CD8-positive, alpha-beta memory T cell (primary cell): Measurements from ENCODE around the gene ATXN3L. TPM values are rescaled to one million over a fixed set of nuclear protein-coding genes. Genes with fewer than 3 reads are reported as not detected.

Source experiments
- CTCF ChIA-PET: fragments of 350-600 bp; sonication (Branson Sonifier 250); formaldehyde crosslinking; loops from one replicate; lab custom pipeline; 2021; ENCODE audit warnings: antibody characterized with exemption; lab: Charles Lee
- POLR2A ChIA-PET: fragments of 350-600 bp; sonication (Branson Sonifier 250); formaldehyde crosslinking; loops from one replicate; lab custom pipeline; 2021; ENCODE audit warnings: antibody characterized with exemption; lab: Charles Lee
- DNase-seq, 5 donors: peaks; one replicate each; pipeline versions ENCODE4 v3.0.0 to v3.0.0-alpha.2; 2020 to 2022; ENCODE audit warnings: mixed read lengths in 1 of 5
- H3K27ac ChIP-seq: one replicate; pipeline ENCODE4 v1.7.0; 2013; ENCODE audit warnings: low read depth, mild to moderate bottlenecking, low read length, moderate library complexity
- H3K27me3 ChIP-seq: 2 replicates; pipeline ENCODE4 v1.7.0; 2013; ENCODE audit warnings: low read length, mild to moderate bottlenecking; ENCODE audit not compliant: insufficient read depth, poor library complexity, severe bottlenecking
- H3K36me3 ChIP-seq: 2 replicates; pipeline ENCODE4 v1.7.0; 2013; ENCODE audit warnings: mild to moderate bottlenecking, low read length, moderate library complexity; ENCODE audit not compliant: insufficient read depth
- H3K4me1 ChIP-seq: 2 replicates; pipeline ENCODE4 v1.7.0; 2013; ENCODE audit warnings: mild to moderate bottlenecking, low read length, moderate library complexity; ENCODE audit not compliant: insufficient read depth
- H3K4me3 ChIP-seq: 2 replicates; pipeline ENCODE4 v1.7.0; 2013; ENCODE audit warnings: mild to moderate bottlenecking, low read length
- H3K9me3 ChIP-seq: 2 replicates; pipeline ENCODE4 v1.7.0; 2013; ENCODE audit warnings: mild to moderate bottlenecking, low read length
- H3K27ac Mint-ChIP-seq, 8 donors: one replicate each; pipeline ENCODE4 v1.8.0; 2020 to 2021; ENCODE audit warnings: mixed read lengths in 8 of 8, mild to moderate bottlenecking in 6 of 8, inconsistent platforms in 3 of 8, moderate library complexity in 3 of 8
- H3K27me3 Mint-ChIP-seq, 2 donors: one replicate each; pipeline ENCODE4 v1.8.0; 2020 to 2021; ENCODE audit warnings: mixed read lengths in 2 of 2, mild to moderate bottlenecking in 1 of 2, moderate library complexity in 1 of 2
- H3K36me3 Mint-ChIP-seq, 3 donors: one replicate each; pipeline ENCODE4 v1.8.0; 2020 to 2021; ENCODE audit warnings: mixed read lengths in 3 of 3, inconsistent platforms in 1 of 3, mild to moderate bottlenecking in 1 of 3
- H3K4me1 Mint-ChIP-seq, 3 donors: one replicate each; pipeline ENCODE4 v1.8.0; 2020 to 2021; ENCODE audit warnings: mixed read lengths in 3 of 3, inconsistent platforms in 1 of 3, mild to moderate bottlenecking in 1 of 3
- H3K4me3 Mint-ChIP-seq, 7 donors: one replicate each; pipeline ENCODE4 v1.8.0; 2020 to 2021; ENCODE audit warnings: mixed read lengths in 7 of 7, mild to moderate bottlenecking in 6 of 7, moderate library complexity in 4 of 7, inconsistent platforms in 2 of 7
- H3K9me3 Mint-ChIP-seq, 5 donors: one replicate each; pipeline ENCODE4 v1.8.0; 2020 to 2022; ENCODE audit warnings: mixed read lengths in 5 of 5, mild to moderate bottlenecking in 3 of 5, moderate library complexity in 2 of 5, inconsistent platforms in 1 of 5
- polyA plus RNA-seq: library from polyadenylated mRNA; unstranded; fragments of 300-500 nt; fragmentation: Illumina TruSeq; gene quantifications from one replicate; pipeline ENCODE4 v1.2.3, GENCODE V29; 2021
- total RNA-seq, 2 experiments: library from RNA; stranded (reverse); gene quantifications; one replicate each; pipeline ENCODE4 v1.2.3, GENCODE V29; 2021

The ATXN3L gene
- total RNA-seq (not detected), polyA plus RNA-seq (not detected)

- Histone ChIP-seq H3K36me3 (no peaks in the 10 kb centered on the region), H3K4me3 (no peak within 1 kb of the TSS), H3K9me3 (no peaks in the 10 kb centered on the region), H3K27me3 (no peaks in the 10 kb centered on the region), H3K4me1 (no peaks in the 10 kb centered on the region), H3K27ac (no peak within 1 kb of the TSS)
- peaks cover 0 to 3% (median 0%) of the 10 kb centered on the region in 3 donors for H3K36me3 Mint-ChIP-seq
- no peak for DNase-seq
- H3K4me1 Mint-ChIP-seq: no peaks in the 10 kb centered on the region
- POLR2A ChIA-PET: no interaction called here
- no peaks in the 10 kb centered on the region for H3K9me3 Mint-ChIP-seq
- no peak within 1 kb of the TSS for H3K4me3 Mint-ChIP-seq
- no peak within 1 kb of the TSS for H3K27ac Mint-ChIP-seq
- H3K27me3 Mint-ChIP-seq: peaks cover 0 to 7% of the 10 kb centered on the region in 2 donors
- CTCF ChIA-PET: no interaction called here
Observed at GRCh38 chrX:13319953-13320352, at the start of gene ATXN3L. Gene ATXN3L (minus strand): TSS chrX:13320053. CDS start chrX:13319934, 119 bp downstream.

- CTCF ChIA-PET: no interaction called here
- Mint-ChIP-seq H3K27ac (no peak overlapping the region), H3K36me3 (no peaks in the 10 kb centered on the region), H3K4me3 (no peak overlapping the region), H3K27me3 (peaks cover 0 to 11% of the 10 kb centered on the region in 2 donors), H3K9me3 (no peaks in the 10 kb centered on the region), H3K4me1 (peaks cover 2 to 8% (median 5%) of the 10 kb centered on the region in 3 donors)
- Histone ChIP-seq H3K9me3 (no peaks in the 10 kb centered on the region), H3K27ac (no peak overlapping the region), H3K4me3 (no peak overlapping the region), H3K36me3 (no peaks in the 10 kb centered on the region), H3K27me3 (no peaks in the 10 kb centered on the region), H3K4me1 (no peaks in the 10 kb centered on the region)
- no peak for DNase-seq
- POLR2A ChIA-PET: no interaction called here
Observed at GRCh38 chrX:13369256-13370030, 49.6 kb upstream of the ATXN3L start.

GRCh38 chrX:13367950-13368349 lies 48.1 kb upstream of the ATXN3L start:
- Histone ChIP-seq H3K27me3 (no peaks in the 10 kb centered on the region), H3K9me3 (no peaks in the 10 kb centered on the region), H3K4me3 (no peak overlapping the region), H3K27ac (no peak overlapping the region), H3K4me1 (no peaks in the 10 kb centered on the region), H3K36me3 (no peaks in the 10 kb centered on the region)
- H3K36me3 Mint-ChIP-seq: no peaks in the 10 kb centered on the region
- H3K4me3 Mint-ChIP-seq: no peak overlapping the region
- no peak for DNase-seq
- peak overlapping the region in 1 of 8 donors; percentile 45 for H3K27ac Mint-ChIP-seq
- ChIA-PET POLR2A (interaction anchor here (0.6 kb wide), 1 partner anchor 60 kb away, joined by 3 read pairs; no protein-coding TSS in a partner anchor), CTCF (no interaction called here)
- H3K9me3 Mint-ChIP-seq: no peaks in the 10 kb centered on the region
- peaks cover 2 to 8% (median 5%) of the 10 kb centered on the region in 3 donors for H3K4me1 Mint-ChIP-seq
- peaks cover 0 to 9% of the 10 kb centered on the region in 2 donors for H3K27me3 Mint-ChIP-seq

- H3K4me1 Mint-ChIP-seq: peaks cover 2 to 8% (median 5%) of the 10 kb centered on the region in 3 donors
- Histone ChIP-seq H3K27me3 (no peaks in the 10 kb centered on the region), H3K4me1 (no peaks in the 10 kb centered on the region), H3K27ac (no peak overlapping the region), H3K9me3 (no peaks in the 10 kb centered on the region), H3K4me3 (no peak overlapping the region), H3K36me3 (no peaks in the 10 kb centered on the region)
- no peak for DNase-seq
- H3K9me3 Mint-ChIP-seq: no peaks in the 10 kb centered on the region
- CTCF ChIA-PET: no interaction called here
- POLR2A ChIA-PET: no interaction called here
- H3K27ac Mint-ChIP-seq: no peak overlapping the region
- H3K36me3 Mint-ChIP-seq: no peaks in the 10 kb centered on the region
- peaks cover 0 to 11% of the 10 kb centered on the region in 2 donors for H3K27me3 Mint-ChIP-seq
- H3K4me3 Mint-ChIP-seq: no peak overlapping the region
Observed at GRCh38 chrX:13366698-13367097, 46.8 kb upstream of the ATXN3L start.

- no peaks in the 10 kb centered on the region for H3K27me3 ChIP-seq
- DNase-seq: no peak
- H3K4me1 ChIP-seq: no peaks in the 10 kb centered on the region
- peaks cover 0 to 11% of the 10 kb centered on the region in 2 donors for H3K27me3 Mint-ChIP-seq
- H3K27ac ChIP-seq: no peak overlapping the region
- no peak overlapping the region for H3K4me3 ChIP-seq
- CTCF ChIA-PET: no interaction called here
- no peak overlapping the region for H3K27ac Mint-ChIP-seq
- POLR2A ChIA-PET: no interaction called here
- H3K9me3 ChIP-seq: no peaks in the 10 kb centered on the region
- H3K9me3 Mint-ChIP-seq: no peaks in the 10 kb centered on the region
- H3K36me3 ChIP-seq: no peaks in the 10 kb centered on the region
- peaks cover 2 to 8% (median 5%) of the 10 kb centered on the region in 3 donors for H3K4me1 Mint-ChIP-seq
- H3K4me3 Mint-ChIP-seq: no peak overlapping the region
- H3K36me3 Mint-ChIP-seq: no peaks in the 10 kb centered on the region
Observed at GRCh38 chrX:13365161-13365560, 45.3 kb upstream of the ATXN3L start.

GRCh38 chrX:13364230-13364857 lies 44.5 kb upstream of the ATXN3L start:
- H3K36me3 Mint-ChIP-seq: no peaks in the 10 kb centered on the region
- no peak overlapping the region for H3K27ac Mint-ChIP-seq
- no peak overlapping the region for H3K4me3 ChIP-seq
- H3K27me3 Mint-ChIP-seq: peaks cover 0 to 11% of the 10 kb centered on the region in 2 donors
- H3K4me1 Mint-ChIP-seq: peaks cover 2 to 8% (median 5%) of the 10 kb centered on the region in 3 donors
- H3K4me1 ChIP-seq: no peaks in the 10 kb centered on the region
- H3K9me3 ChIP-seq: no peaks in the 10 kb centered on the region
- DNase-seq: no peak
- CTCF ChIA-PET: no interaction called here
- H3K27me3 ChIP-seq: no peaks in the 10 kb centered on the region
- no peaks in the 10 kb centered on the region for H3K36me3 ChIP-seq
- H3K27ac ChIP-seq: no peak overlapping the region
- POLR2A ChIA-PET: no interaction called here
- H3K9me3 Mint-ChIP-seq: no peaks in the 10 kb centered on the region
- H3K4me3 Mint-ChIP-seq: no peak overlapping the region

- Histone ChIP-seq H3K27me3 (no peaks in the 10 kb centered on the region), H3K27ac (no peak overlapping the region), H3K4me3 (no peak overlapping the region), H3K4me1 (no peaks in the 10 kb centered on the region), H3K36me3 (no peaks in the 10 kb centered on the region), H3K9me3 (no peaks in the 10 kb centered on the region)
- peaks cover 0 to 6% of the 10 kb centered on the region in 2 donors for H3K27me3 Mint-ChIP-seq
- ChIA-PET CTCF (no interaction called here), POLR2A (no interaction called here)
- no peak overlapping the region for H3K27ac Mint-ChIP-seq
- H3K4me1 Mint-ChIP-seq: no peaks in the 10 kb centered on the region
- DNase-seq: peak in 1 of 5 donors; percentile 39
- H3K4me3 Mint-ChIP-seq: no peak overlapping the region
- no peaks in the 10 kb centered on the region for H3K9me3 Mint-ChIP-seq
- no peaks in the 10 kb centered on the region for H3K36me3 Mint-ChIP-seq
Observed at GRCh38 chrX:13360146-13360545, 40.3 kb upstream of the ATXN3L start.

GRCh38 chrX:13357925-13358324 lies 38.1 kb upstream of the ATXN3L start:
- CTCF ChIA-PET: no interaction called here
- H3K9me3 ChIP-seq: no peaks in the 10 kb centered on the region
- H3K4me1 Mint-ChIP-seq: no peaks in the 10 kb centered on the region

More at GRCh38 chrX:13357925-13358324, 38.1 kb upstream of the ATXN3L start:
- Histone ChIP-seq H3K36me3 (no peaks in the 10 kb centered on the region), H3K27me3 (no peaks in the 10 kb centered on the region), H3K4me1 (no peaks in the 10 kb centered on the region), H3K4me3 (no peak overlapping the region), H3K27ac (no peak overlapping the region)
- Mint-ChIP-seq H3K4me3 (no peak overlapping the region), H3K9me3 (no peaks in the 10 kb centered on the region), H3K36me3 (no peaks in the 10 kb centered on the region), H3K27me3 (peaks cover 0 to 6% of the 10 kb centered on the region in 2 donors), H3K27ac (no peak overlapping the region)
- DNase-seq: no peak
- POLR2A ChIA-PET: no interaction called here
